HepG2 (cell line): ENCODE results near the gene MRPL18. TPM values are rescaled to one million over a fixed set of nuclear protein-coding genes. Genes with fewer than 3 reads are reported as not detected.

ENCODE experiments used
- AKNA ChIP-seq: sonication (generic); formaldehyde crosslinking; IDR thresholded peaks from 2 replicates; pipeline ENCODE4 v1.4.0; 2020; ENCODE audit warnings: missing genetic modification reagents, borderline replicate concordance
- DR1 ChIP-seq: sonication (generic); formaldehyde crosslinking; IDR thresholded peaks from 2 replicates; pipeline ENCODE4 v1.8.0; 2021; ENCODE audit warnings: mild to moderate bottlenecking, missing genetic modification reagents, inconsistent platforms
- FOXM1 ChIP-seq: sonication (generic); formaldehyde crosslinking; IDR thresholded peaks from 2 replicates; pipeline ENCODE4 v1.5.0; 2020; ENCODE audit warnings: missing genetic modification reagents
- NAIF1 ChIP-seq: sonication (generic); formaldehyde crosslinking; IDR thresholded peaks from 2 replicates; pipeline ENCODE4 v1.5.0; 2020; ENCODE audit warnings: mild to moderate bottlenecking, missing genetic modification reagents, borderline replicate concordance
- NCOR1 ChIP-seq: fragments of 200-600 bp; sonication (generic); IDR thresholded peaks from 2 replicates; pipeline ENCODE4 v1.7.0; 2017; ENCODE audit warnings: antibody characterized with exemption, low read length, borderline replicate concordance
- PAX8 ChIP-seq: sonication (generic); formaldehyde crosslinking; IDR thresholded peaks from 2 replicates; pipeline ENCODE4 v1.8.0; 2022; ENCODE audit warnings: mild to moderate bottlenecking, missing genetic modification reagents, borderline replicate concordance
- TAF15 ChIP-seq: fragments of 200-400 bp; formaldehyde crosslinking; IDR thresholded peaks from one replicate; pipeline ENCODE4 v1.6.1; 2018; ENCODE audit warnings: mild to moderate bottlenecking, low read depth, low read length; ENCODE audit not compliant: poor library complexity, severe bottlenecking
- TIGD3 ChIP-seq: sonication (generic); formaldehyde crosslinking; IDR thresholded peaks from 2 replicates; pipeline ENCODE4 v1.5.1; 2020; ENCODE audit warnings: mild to moderate bottlenecking, missing genetic modification reagents, borderline replicate concordance
- ZKSCAN1 ChIP-seq: fragments of 150-350 bp; IDR thresholded peaks from 2 replicates; pipeline ENCODE4 v1.6.1; 2014; ENCODE audit warnings: low read length
- ZNF33A ChIP-seq: sonication (generic); formaldehyde crosslinking; IDR thresholded peaks from 2 replicates; pipeline ENCODE4 v1.5.1; 2020; ENCODE audit warnings: missing genetic modification reagents, mild to moderate bottlenecking, moderate library complexity, borderline replicate concordance
- ZNF432 ChIP-seq: sonication (generic); formaldehyde crosslinking; IDR thresholded peaks from 2 replicates; pipeline ENCODE4 v1.5.0; 2020; ENCODE audit warnings: missing genetic modification reagents, mild to moderate bottlenecking, borderline replicate concordance
- ZNF614 ChIP-seq: IDR thresholded peaks from 2 replicates; pipeline ENCODE4 v1.6.1; 2018; ENCODE audit warnings: missing biosample characterization, missing genetic modification reagents, inconsistent platforms, borderline replicate concordance
- polyA plus RNA-seq, 8 experiments: library from polyadenylated mRNA; depleted of rRNA in 3 of 8; stranded (reverse) in 7 of 8; unstranded in 1 of 8; fragments of >200 nt; fragmentation: Illumina TruSeq in 4 of 8; extraction: Trizol in 4 of 8; gene quantifications; 2 replicates each; pipeline versions ENCODE4 v1.2.1 to v1.2.3, GENCODE V29; 2011 to 2016; ENCODE audit warnings: low read depth in 4 of 8, missing spikeins in 1 of 8, mixed read lengths in 1 of 8; ENCODE audit not compliant: insufficient read depth in 1 of 8
- total RNA-seq, 5 experiments: library from RNA; depleted of rRNA; stranded (reverse); fragments of >200 nt; fragmentation: Illumina TruSeq; extraction: Trizol; gene quantifications; 2 replicates each; pipeline ENCODE4 v1.2.3, GENCODE V29; 2016; ENCODE audit warnings: low read depth in 1 of 5
- TF ChIP-seq, protein P1 (sequence below): sonication (generic); formaldehyde crosslinking; conservative IDR thresholded peaks from 2 replicates; pipeline ENCODE4 v1.4.0; 2020; ENCODE audit warnings: missing genetic modification reagents
- TF ChIP-seq, protein P2 (sequence below): sonication (generic); formaldehyde crosslinking; IDR thresholded peaks from 2 replicates; pipeline ENCODE4 v1.5.0; 2020; ENCODE audit warnings: missing genetic modification reagents
- TF ChIP-seq, protein P3 (sequence below): sonication (generic); formaldehyde crosslinking; IDR thresholded peaks from 2 replicates; pipeline ENCODE4 v1.4.0; 2020; ENCODE audit warnings: missing genetic modification reagents
- TF ChIP-seq, protein P4 (sequence below), 2 experiments: fragments of 450-650 bp in 1 of 2; sonication (generic) in 1 of 2; formaldehyde crosslinking; IDR thresholded peaks; 2 replicates each; pipeline versions ENCODE4 v1.5.0 to v1.8.0; 2020 to 2022; ENCODE audit warnings: mild to moderate bottlenecking in 1 of 2, missing genetic modification reagents in 1 of 2

The MRPL18 gene
- total and polyA plus RNA-seq, 2 of the 13 experiments (the other 11 are each of a cell fraction or from before 2014, with no cell fraction given): 85.6 to 176 TPM

DNA sequence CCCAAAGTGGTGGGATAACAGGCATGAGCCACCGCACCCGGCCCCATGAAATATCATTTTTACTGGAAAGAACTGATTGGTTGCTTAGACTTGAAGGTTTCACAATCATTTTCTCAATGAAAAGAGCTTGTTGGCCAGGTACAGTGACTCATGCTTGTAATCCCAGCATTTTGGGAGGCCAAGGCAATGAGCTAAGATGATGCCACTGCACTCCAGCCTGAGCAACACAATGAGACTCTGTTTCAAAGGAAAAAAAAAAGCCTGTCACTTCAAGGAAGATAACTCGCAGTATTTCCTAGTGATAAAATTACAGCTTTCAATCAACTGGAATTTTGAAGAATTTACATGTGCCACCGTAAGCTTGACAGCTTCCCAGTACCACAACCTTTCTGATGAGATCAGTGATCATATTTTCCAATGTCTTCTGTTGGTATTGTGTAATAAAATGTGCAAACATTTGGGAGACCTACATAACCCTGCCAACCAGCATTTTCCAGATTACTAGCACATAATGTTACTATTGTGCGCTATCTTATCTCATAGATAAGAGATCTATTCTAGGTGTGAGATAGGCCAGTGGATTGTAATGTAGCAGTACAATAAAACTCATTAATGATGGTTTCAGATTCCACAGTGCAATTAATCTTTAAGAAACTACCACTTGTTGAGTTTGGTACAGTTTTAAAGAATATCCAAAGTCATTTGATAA is 17.0 kb downstream of the MRPL18 start (continued):
- TF ChIP-seq, protein P1, sequence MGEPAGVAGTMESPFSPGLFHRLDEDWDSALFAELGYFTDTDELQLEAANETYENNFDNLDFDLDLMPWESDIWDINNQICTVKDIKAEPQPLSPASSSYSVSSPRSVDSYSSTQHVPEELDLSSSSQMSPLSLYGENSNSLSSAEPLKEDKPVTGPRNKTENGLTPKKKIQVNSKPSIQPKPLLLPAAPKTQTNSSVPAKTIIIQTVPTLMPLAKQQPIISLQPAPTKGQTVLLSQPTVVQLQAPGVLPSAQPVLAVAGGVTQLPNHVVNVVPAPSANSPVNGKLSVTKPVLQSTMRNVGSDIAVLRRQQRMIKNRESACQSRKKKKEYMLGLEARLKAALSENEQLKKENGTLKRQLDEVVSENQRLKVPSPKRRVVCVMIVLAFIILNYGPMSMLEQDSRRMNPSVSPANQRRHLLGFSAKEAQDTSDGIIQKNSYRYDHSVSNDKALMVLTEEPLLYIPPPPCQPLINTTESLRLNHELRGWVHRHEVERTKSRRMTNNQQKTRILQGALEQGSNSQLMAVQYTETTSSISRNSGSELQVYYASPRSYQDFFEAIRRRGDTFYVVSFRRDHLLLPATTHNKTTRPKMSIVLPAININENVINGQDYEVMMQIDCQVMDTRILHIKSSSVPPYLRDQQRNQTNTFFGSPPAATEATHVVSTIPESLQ (CRISPR knock-in tag): no peak
- TF ChIP-seq ZNF33A (no peak), AKNA (CRISPR knock-in tag) (no peak), DR1 (no peak), FOXM1 (CRISPR knock-in tag) (no peak), TIGD3 (no peak), NAIF1 (CRISPR knock-in tag) (no peak), ZNF614 (CRISPR knock-in tag) (no peak), ZNF432 (CRISPR knock-in tag) (no peak), NCOR1 (no peak), ZKSCAN1 (no peak), PAX8 (CRISPR knock-in tag) (no peak), TAF15 (no peak)
- TF ChIP-seq, protein P2, sequence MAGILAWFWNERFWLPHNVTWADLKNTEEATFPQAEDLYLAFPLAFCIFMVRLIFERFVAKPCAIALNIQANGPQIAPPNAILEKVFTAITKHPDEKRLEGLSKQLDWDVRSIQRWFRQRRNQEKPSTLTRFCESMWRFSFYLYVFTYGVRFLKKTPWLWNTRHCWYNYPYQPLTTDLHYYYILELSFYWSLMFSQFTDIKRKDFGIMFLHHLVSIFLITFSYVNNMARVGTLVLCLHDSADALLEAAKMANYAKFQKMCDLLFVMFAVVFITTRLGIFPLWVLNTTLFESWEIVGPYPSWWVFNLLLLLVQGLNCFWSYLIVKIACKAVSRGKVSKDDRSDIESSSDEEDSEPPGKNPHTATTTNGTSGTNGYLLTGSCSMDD (CRISPR knock-in tag): no peak
- TF ChIP-seq, protein P3, sequence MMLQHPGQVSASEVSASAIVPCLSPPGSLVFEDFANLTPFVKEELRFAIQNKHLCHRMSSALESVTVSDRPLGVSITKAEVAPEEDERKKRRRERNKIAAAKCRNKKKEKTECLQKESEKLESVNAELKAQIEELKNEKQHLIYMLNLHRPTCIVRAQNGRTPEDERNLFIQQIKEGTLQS (CRISPR knock-in tag): peak; percentile 63
- TF ChIP-seq, protein P4, sequence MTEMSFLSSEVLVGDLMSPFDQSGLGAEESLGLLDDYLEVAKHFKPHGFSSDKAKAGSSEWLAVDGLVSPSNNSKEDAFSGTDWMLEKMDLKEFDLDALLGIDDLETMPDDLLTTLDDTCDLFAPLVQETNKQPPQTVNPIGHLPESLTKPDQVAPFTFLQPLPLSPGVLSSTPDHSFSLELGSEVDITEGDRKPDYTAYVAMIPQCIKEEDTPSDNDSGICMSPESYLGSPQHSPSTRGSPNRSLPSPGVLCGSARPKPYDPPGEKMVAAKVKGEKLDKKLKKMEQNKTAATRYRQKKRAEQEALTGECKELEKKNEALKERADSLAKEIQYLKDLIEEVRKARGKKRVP (CRISPR knock-in tag; IDR thresholded peaks at IDR 0.05): peak in 1 of 2 experiments; percentile 50; a peak in 1 of 4 replicates
- TF ChIP-seq, all 625 proteins: peak for 17
